ENCODE data around the gene PRICKLE4. TPM values are rescaled to one million over a fixed set of nuclear protein-coding genes. Genes with fewer than 3 reads are reported as not detected.

PRICKLE4 gene
- total RNA-seq, 2 experiments from 2014 or later: not detected

DNA sequence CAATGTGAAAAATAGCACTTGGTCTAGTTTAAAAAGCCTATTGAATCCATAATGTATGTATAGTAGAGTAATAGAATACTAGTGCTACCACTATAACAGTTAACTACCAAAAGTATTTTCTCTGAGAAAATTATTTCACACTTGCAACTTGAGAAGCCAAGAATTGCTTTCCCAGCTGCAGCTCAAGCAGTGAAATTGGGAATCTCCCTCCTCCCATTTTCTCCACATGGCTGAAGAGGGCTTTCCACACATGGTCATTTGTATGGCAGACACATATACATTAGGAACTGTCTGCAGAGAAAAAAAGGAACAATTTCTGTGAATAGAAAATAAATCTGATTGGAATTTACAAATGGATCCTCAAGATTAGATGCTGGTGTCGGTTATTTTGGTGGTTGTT is 41.4 kb downstream of the PRICKLE4 start:
- POLR2A ChIA-PET: no interaction called here
- H3K4me3 Mint-ChIP-seq: no peak overlapping the region

DNA sequence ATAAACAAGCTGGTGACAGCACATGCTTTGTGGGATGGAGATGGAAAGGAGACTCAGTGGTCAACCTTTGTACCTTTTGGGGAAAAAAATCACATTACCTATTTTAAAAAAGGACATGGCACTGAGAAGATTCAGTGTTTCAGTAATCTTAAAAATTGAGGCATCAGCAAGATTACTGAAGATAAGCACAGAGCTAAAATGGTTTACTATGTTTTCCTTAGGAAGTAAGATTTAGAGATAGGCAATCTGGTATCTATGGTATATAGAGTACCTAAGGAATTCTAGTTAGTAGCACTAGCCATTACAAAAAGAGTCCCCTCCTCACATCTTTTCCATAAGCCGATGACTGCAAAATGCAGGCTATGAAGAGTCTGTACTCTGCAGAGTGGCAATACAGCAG is 42.6 kb downstream of the PRICKLE4 start:
- CTCF ChIA-PET: interaction anchor here (0.9 kb wide), 2 partner anchors 24 to 36 kb away, joined by 3 to 6 read pairs; partner anchors contain the start of gene TOMM6
- POLR2A ChIA-PET: no interaction called here
- Mint-ChIP-seq H3K4me3 (no peak overlapping the region), H3K27ac (no peak overlapping the region), H3K27me3 (no peaks in the 10 kb centered on the region), H3K9me3 (no peaks in the 10 kb centered on the region), H3K36me3 (ENCODE audit: low read depth) (no peaks in the 10 kb centered on the region), H3K4me1 (no peaks in the 10 kb centered on the region)
- no peak for DNase-seq

More for the DNA sequence above, 41.4 kb downstream of the PRICKLE4 start:
- no peak overlapping the region for H3K27ac Mint-ChIP-seq
- no peaks in the 10 kb centered on the region for H3K27me3 Mint-ChIP-seq
- CTCF ChIA-PET: no interaction called here
- no peaks in the 10 kb centered on the region for H3K4me1 Mint-ChIP-seq
- no peaks in the 10 kb centered on the region for H3K9me3 Mint-ChIP-seq
- no peaks in the 10 kb centered on the region for H3K36me3 Mint-ChIP-seq (ENCODE audit: low read depth)
- no peak for DNase-seq

DNA sequence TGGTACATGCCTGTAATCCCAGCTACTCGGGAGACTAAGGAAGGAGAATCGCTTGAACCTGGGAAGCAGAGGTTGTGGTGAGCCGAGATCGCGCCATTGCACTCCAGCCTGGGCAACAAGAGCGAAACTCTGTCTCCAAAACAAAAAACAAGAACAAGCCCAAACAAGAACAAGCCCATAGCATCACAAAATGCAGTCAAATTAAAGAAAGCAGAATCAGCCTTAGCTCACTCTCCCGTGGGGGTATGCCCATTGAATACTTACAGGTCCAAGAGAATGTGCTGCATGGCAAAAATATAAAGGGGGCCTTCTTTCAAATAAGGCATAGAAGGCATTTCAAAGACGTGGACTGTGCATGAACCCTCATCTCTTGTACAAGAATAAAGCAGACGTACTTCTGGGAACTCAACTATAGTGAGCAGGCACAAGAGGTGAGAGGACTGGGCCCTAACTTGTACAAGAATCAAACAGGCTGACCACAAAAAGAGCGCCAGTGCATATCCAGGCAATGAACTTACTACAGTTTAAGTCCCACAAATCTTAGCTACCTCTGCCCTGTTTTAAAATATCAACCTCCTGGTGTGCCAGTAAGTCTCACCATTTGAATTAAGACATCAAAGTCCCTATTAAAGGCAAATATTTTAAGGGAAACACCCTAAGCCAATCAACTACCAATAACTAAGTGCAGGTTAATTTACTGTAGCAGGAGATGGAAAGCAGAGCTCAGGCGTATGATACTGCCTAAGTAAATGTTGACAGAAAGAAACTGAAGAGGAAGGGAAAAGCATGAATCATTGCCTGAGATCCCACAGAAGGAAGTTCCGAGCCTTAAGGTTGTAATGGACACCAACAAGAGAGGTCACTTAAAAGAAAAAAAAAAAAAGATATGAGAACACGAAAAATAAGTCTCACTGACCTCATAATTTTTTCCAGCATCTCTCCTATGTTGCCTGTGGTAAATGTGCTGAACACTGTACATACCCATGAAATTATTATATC is 44.3 kb downstream of the PRICKLE4 start:
- H3K4me3 Mint-ChIP-seq: no peak overlapping the region
- CTCF ChIA-PET: no interaction called here
- H3K27ac Mint-ChIP-seq: no peak overlapping the region
- no peaks in the 10 kb centered on the region for H3K9me3 Mint-ChIP-seq
- no peaks in the 10 kb centered on the region for H3K4me1 Mint-ChIP-seq
- no peaks in the 10 kb centered on the region for H3K27me3 Mint-ChIP-seq
- H3K36me3 Mint-ChIP-seq (ENCODE audit: low read depth): no peaks in the 10 kb centered on the region
- POLR2A ChIA-PET: no interaction called here
- no peak for DNase-seq

DNA sequence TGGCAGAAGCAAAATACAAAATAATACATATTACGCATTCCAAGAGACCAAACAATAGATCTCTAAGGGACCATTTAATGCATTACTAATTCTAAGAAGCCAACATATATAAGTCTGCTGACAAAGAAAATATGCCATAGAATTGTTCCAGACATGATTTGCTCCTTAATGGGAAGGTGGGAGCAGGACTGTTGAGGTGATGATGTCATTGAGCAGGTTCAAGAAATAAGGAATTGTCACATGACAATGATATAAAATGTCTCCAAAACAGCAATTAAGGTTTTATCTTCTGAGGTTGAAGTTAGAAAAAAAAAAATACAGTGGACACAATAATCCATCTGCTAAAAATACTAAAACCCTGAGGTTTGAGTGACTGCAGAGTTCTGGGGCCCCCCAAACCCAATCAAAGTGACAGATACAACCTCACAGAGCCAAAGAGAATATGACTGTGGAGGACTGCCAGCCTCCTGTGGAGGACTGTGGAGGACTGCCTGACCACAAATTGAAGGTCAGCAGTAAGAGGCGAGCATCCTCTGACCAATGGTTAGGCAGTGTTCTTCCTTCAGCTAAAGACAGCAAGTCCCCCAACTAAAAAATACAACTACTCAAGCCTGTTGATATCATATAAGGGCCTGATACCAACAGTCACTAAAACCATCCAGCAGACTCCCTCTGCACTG is 45.9 kb downstream of the PRICKLE4 start:
- Mint-ChIP-seq H3K4me1 (no peaks in the 10 kb centered on the region), H3K27ac (no peak overlapping the region)

DNA sequence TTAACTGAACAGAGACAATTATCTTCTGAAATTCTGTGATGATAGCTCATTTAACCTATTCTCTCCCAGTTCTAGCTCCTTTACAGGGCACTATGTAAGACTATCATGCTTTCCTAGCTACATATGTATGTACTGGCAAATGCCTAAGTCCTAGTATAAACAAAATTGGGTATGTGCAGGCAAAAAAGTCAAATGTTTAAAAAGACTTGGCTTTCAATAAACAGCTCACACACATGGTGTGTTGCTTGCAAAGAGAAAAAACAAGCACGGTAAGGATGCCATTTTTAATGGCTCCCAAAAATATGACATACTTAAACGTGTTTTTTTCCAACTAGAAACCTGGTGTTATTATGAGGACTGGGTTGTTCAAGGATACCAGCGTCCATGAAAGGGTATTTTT is 51.7 kb downstream of the PRICKLE4 start:
- no peak overlapping the region for H3K27ac Mint-ChIP-seq
- no peaks in the 10 kb centered on the region for H3K36me3 Mint-ChIP-seq (ENCODE audit: low read depth)
- ChIA-PET CTCF (interaction anchor here (0.6 to 1.5 kb wide), 2 partner anchors 14 to 45 kb away, joined by 3 read pairs; partner anchors contain the start of gene TOMM6), POLR2A (interaction anchor here (0.6 kb wide), 1 partner anchor 92 kb away, joined by 3 read pairs; no protein-coding TSS in a partner anchor)
- no peaks in the 10 kb centered on the region for H3K4me1 Mint-ChIP-seq
- H3K4me3 Mint-ChIP-seq: no peak overlapping the region
- H3K9me3 Mint-ChIP-seq: no peaks in the 10 kb centered on the region
- no peaks in the 10 kb centered on the region for H3K27me3 Mint-ChIP-seq
- no peak for DNase-seq

More for the DNA sequence above, 45.9 kb downstream of the PRICKLE4 start:
- no peak for DNase-seq
- POLR2A ChIA-PET: no interaction called here
- Mint-ChIP-seq H3K4me3 (no peak overlapping the region), H3K9me3 (no peaks in the 10 kb centered on the region), H3K27me3 (no peaks in the 10 kb centered on the region), H3K36me3 (ENCODE audit: low read depth) (no peaks in the 10 kb centered on the region)
- CTCF ChIA-PET: no interaction called here

DNA sequence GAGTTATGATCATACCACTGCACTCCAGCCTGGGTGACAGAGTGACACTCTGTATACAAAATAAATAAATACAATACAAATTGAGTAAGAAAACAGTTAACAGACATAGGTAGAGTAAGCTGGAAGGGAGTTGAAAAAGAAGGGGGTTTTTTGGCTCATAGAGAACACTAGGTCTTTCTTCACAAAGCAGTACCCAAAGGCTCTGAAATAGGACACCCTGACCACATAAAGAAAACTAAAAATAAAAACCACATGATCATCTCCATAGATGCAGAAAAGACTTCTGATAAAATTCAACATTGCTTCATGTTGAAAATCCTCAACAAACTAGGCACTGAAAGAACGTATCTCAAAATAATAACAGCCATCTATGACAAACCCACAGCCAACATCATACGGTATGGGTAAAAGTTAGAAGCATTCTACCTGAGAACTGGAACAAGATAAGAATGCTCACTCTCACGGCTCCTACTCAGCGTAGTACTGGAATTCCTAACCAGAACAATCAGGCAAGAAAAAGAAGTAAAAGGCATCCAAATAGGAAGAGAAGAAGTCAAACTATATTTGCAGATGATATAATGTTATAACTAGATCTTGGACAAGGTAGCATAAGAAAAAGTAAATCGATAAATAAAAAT is 55.6 kb downstream of the PRICKLE4 start:
- H3K4me3 Mint-ChIP-seq: no peak overlapping the region
- H3K27me3 Mint-ChIP-seq: no peaks in the 10 kb centered on the region
- CTCF ChIA-PET: interaction anchor here (1.0 to 1.6 kb wide), 2 partner anchors 11 to 208 kb away, joined by 3 to 8 read pairs; no protein-coding TSS in a partner anchor
- H3K36me3 Mint-ChIP-seq (ENCODE audit: low read depth): no peaks in the 10 kb centered on the region
- H3K27ac Mint-ChIP-seq: no peak overlapping the region
- no peaks in the 10 kb centered on the region for H3K9me3 Mint-ChIP-seq
- DNase-seq: no peak
- no peaks in the 10 kb centered on the region for H3K4me1 Mint-ChIP-seq
- POLR2A ChIA-PET: no interaction called here

DNA sequence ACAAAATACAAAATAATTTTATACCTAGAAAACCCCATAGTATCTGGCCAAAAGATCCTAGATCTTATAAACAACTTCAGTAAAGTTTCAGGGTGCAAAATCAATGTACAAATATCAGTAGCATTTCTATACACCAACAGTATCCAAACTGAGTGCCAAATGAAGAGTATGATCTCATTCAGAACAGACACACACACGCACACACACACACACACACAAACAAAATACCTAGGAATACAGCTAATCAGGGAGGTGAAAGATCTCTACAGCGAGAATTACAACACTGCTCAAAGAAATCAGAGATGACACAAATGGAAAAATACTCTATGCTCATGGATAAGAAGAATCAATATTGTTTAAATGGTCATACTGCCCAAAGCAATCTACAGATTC is 56.1 kb downstream of the PRICKLE4 start:
- no peaks in the 10 kb centered on the region for H3K9me3 Mint-ChIP-seq
- no peaks in the 10 kb centered on the region for H3K27me3 Mint-ChIP-seq
- H3K4me1 Mint-ChIP-seq: no peaks in the 10 kb centered on the region
- no peak overlapping the region for H3K4me3 Mint-ChIP-seq
- POLR2A ChIA-PET: no interaction called here
- H3K27ac Mint-ChIP-seq: no peak overlapping the region
- no peaks in the 10 kb centered on the region for H3K36me3 Mint-ChIP-seq (ENCODE audit: low read depth)
- DNase-seq: no peak
- CTCF ChIA-PET: interaction anchor here (1.2 kb wide), 1 partner anchor 10 kb away, joined by 3 read pairs; no protein-coding TSS in a partner anchor

Other genes with a start within 250 kb of the PRICKLE4 start
- 1 to 10 TPM; 7.9 to 8.5 TPM for gene FOXP4, start 234.4 kb upstream of the PRICKLE4 start, total RNA-seq
- gene MDFI, start 142.3 kb upstream of the PRICKLE4 start, total RNA-seq: not detected
- gene TFEB, start 45.2 kb upstream of the PRICKLE4 start, total RNA-seq: 10 to 100 TPM; 14.9 to 15.0 TPM
- gene PGC, start 33.4 kb upstream of the PRICKLE4 start, total RNA-seq: not detected
- gene FRS3, start 882 bp upstream of the PRICKLE4 start, total RNA-seq: 1 to 10 TPM; 4.0 to 4.2 TPM
- 100 to 1,000 TPM; 126 to 130 TPM for gene TOMM6, start 6.9 kb downstream of the PRICKLE4 start, total RNA-seq
- gene USP49, start 114.6 kb downstream of the PRICKLE4 start, total RNA-seq: 1 to 10 TPM; 6.8 to 7.3 TPM
- gene MED20, start 140.4 kb downstream of the PRICKLE4 start, total RNA-seq: 10 to 100 TPM; 21.4 to 21.9 TPM
- 10 to 100 TPM; 23.9 to 24.8 TPM for gene BYSL, start 140.7 kb downstream of the PRICKLE4 start, total RNA-seq
- 100 to 1,000 TPM; 456 to 464 TPM for gene CCND3, start 161.0 kb downstream of the PRICKLE4 start, total RNA-seq